GM12878 (cell line): Measurements from ENCODE around the gene TRIM63. TPM values are rescaled to one million over a fixed set of nuclear protein-coding genes. Genes with fewer than 3 reads are reported as not detected.

ENCODE experiments used
- ATAC-seq: fragments of 200-7000 bp; cut with Tn5 transposase; 3 replicates; pipeline ENCODE4 v1.9.1; 2020; ENCODE audit warnings: mild to moderate bottlenecking, moderate library complexity
- BruUV-seq: library from RNA; stranded (reverse); fragments of 400-500 nt; replicated peaks from 2 replicates; lab custom pipeline; 2021; lab: Mats Ljungman, UMichigan
- CTCF ChIA-PET: fragments of 300-600 bp; sonication (Branson Sonifier 250); formaldehyde crosslinking; extraction: SDS; loops from one replicate; lab custom pipeline; 2021; ENCODE audit warnings: inconsistent platforms; lab: Yijun Ruan, JAX
- POLR2A ChIA-PET: fragments of 350-600 bp; formaldehyde crosslinking; extraction: SDS; loops from one replicate; lab custom pipeline; 2021; ENCODE audit warnings: inconsistent platforms; lab: Charles Lee
- RAD21 ChIA-PET: fragments of 300-600 bp; sonication (Branson Sonifier 250); formaldehyde crosslinking; loops from one replicate; lab custom pipeline; 2023; ENCODE audit warnings: antibody characterized with exemption; ENCODE audit not compliant: unreplicated experiment; lab: Charles Lee
- SMC1A ChIA-PET: fragments of 300-600 bp; sonication (Branson Sonifier 250); formaldehyde crosslinking; loops from one replicate; lab custom pipeline; 2023; ENCODE audit not compliant: unreplicated experiment, uncharacterized antibody; lab: Charles Lee
- DNase-seq: peaks from one replicate; pipeline ENCODE4 v3.0.0-alpha.2; 2011; ENCODE audit warnings: low read depth, low spot score
- FAIRE-seq: peaks from 3 replicates; lab custom pipeline; 2011; peaks lifted over from hg19 to GRCh38; lab: Jason Lieb, UNC
- H2AFZ ChIP-seq: 2 replicates; pipeline ENCODE4 v1.6.0; 2011; ENCODE audit warnings: low read depth, low read length, control low read depth; ENCODE audit not compliant: control insufficient read depth
- H3K27ac ChIP-seq: 2 replicates; pipeline ENCODE4 v1.5.1; 2011; ENCODE audit warnings: control low read depth; ENCODE audit not compliant: control insufficient read depth, insufficient read depth
- H3K27me3 ChIP-seq, 2 experiments: replicated peaks in 1 of 2; 2 replicates each; pipeline versions ENCODE4 v1.6.0 to v1.6.1; 2011; ENCODE audit warnings: low read length in 1 of 2; ENCODE audit not compliant: control insufficient read depth in 2 of 2, insufficient read depth in 2 of 2
- H3K36me3 ChIP-seq, 2 experiments: 2 replicates each; pipeline ENCODE4 v1.5.1; 2011; ENCODE audit warnings: low read length in 1 of 2; ENCODE audit not compliant: control insufficient read depth in 2 of 2, insufficient read depth in 2 of 2
- H3K4me1 ChIP-seq: 2 replicates; pipeline ENCODE4 v1.6.1; 2011; ENCODE audit warnings: mild to moderate bottlenecking, low read length, moderate library complexity, mixed read lengths; ENCODE audit not compliant: control insufficient read depth, insufficient read depth
- H3K4me2 ChIP-seq: 2 replicates; pipeline ENCODE4 v1.6.0; 2011; ENCODE audit warnings: control low read depth; ENCODE audit not compliant: control insufficient read depth, insufficient read depth
- H3K4me3 ChIP-seq: fragments of 200-600 bp; sonication (generic); 2 replicates; pipeline ENCODE4 v1.5.1; 2016
- H3K79me2 ChIP-seq: 2 replicates; pipeline ENCODE4 v1.6.0; 2011; ENCODE audit warnings: low read length; ENCODE audit not compliant: control insufficient read depth, insufficient read depth
- H3K9ac ChIP-seq: 2 replicates; pipeline ENCODE4 v1.8.0; 2011; ENCODE audit warnings: low read length, control low read depth, mixed read lengths; ENCODE audit not compliant: control insufficient read depth, insufficient read depth
- H3K9me3 ChIP-seq: replicated peaks from 3 replicates; pipeline ENCODE4 v1.5.1; 2011; ENCODE audit warnings: mild to moderate bottlenecking, low read length; ENCODE audit not compliant: control insufficient read depth, insufficient read depth
- H4K20me1 ChIP-seq: 2 replicates; pipeline ENCODE4 v1.6.0; 2011; ENCODE audit not compliant: control insufficient read depth, insufficient read depth
- ASH2L ChIP-seq: fragments of 300-600, 200-600 bp; sonication (generic); IDR thresholded peaks from 2 replicates; pipeline ENCODE4 v1.6.1; 2017; ENCODE audit warnings: low read depth, mild to moderate bottlenecking, borderline replicate concordance
- E4F1 ChIP-seq: fragments of 450-650 bp; IDR thresholded peaks from 2 replicates; pipeline ENCODE4 v1.6.1; 2018; ENCODE audit warnings: borderline replicate concordance, mild to moderate bottlenecking; ENCODE audit not compliant: partially characterized antibody
- ESRRA ChIP-seq: IDR thresholded peaks from 2 replicates; pipeline ENCODE4 v1.6.1; 2012; ENCODE audit warnings: mild to moderate bottlenecking, low read length, improper control_type of control experiment
- HDAC6 ChIP-seq: fragments of 200-600 bp; sonication (generic); IDR thresholded peaks from one replicate; pipeline ENCODE4 v1.8.0; 2017; ENCODE audit warnings: antibody characterized with exemption; ENCODE audit not compliant: unreplicated experiment
- NFIC ChIP-seq: IDR thresholded peaks from 2 replicates; pipeline ENCODE4 v1.6.1; 2012; ENCODE audit warnings: low read depth, mild to moderate bottlenecking, inconsistent platforms, low read length, moderate library complexity
- NRF1 ChIP-seq: conservative IDR thresholded peaks from 2 replicates; pipeline ENCODE4 v1.6.1; 2011; ENCODE audit warnings: mild to moderate bottlenecking, low read depth, low read length, improper control_type of control experiment
- RELA ChIP-seq: fragments of 450-650 bp; IDR thresholded peaks from 2 replicates; pipeline ENCODE4 v1.8.0; 2014; ENCODE audit warnings: borderline replicate concordance; ENCODE audit not compliant: partially characterized antibody
- RUNX3 ChIP-seq: IDR thresholded peaks from 2 replicates; pipeline ENCODE4 v1.6.1; 2012; ENCODE audit warnings: low read length, inconsistent platforms
- SIN3A ChIP-seq: IDR thresholded peaks from 2 replicates; pipeline ENCODE4 v1.6.1; 2012; ENCODE audit warnings: low read depth, low read length, improper control_type of control experiment
- SMAD5 ChIP-seq: IDR thresholded peaks from 2 replicates; pipeline ENCODE4 v1.6.1; 2016; ENCODE audit warnings: antibody characterized with exemption, low read depth
- SRF ChIP-seq, 2 experiments: IDR thresholded peaks; 2 replicates each; pipeline ENCODE4 v1.6.1; 2011; ENCODE audit warnings: low read depth in 2 of 2, low read length in 2 of 2, mild to moderate bottlenecking in 1 of 2, moderate library complexity in 1 of 2
- TARDBP ChIP-seq: IDR thresholded peaks from 2 replicates; pipeline ENCODE4 v1.6.1; 2016; ENCODE audit warnings: borderline replicate concordance
- USF1 ChIP-seq: IDR thresholded peaks from 2 replicates; pipeline ENCODE4 v1.6.1; 2011; ENCODE audit warnings: borderline replicate concordance, low read depth, mild to moderate bottlenecking, moderate library complexity, mixed read lengths, low read length; ENCODE audit not compliant: insufficient read depth; ENCODE audit errors: extremely low read length
- WGBS: methylation state at CpG from one replicate; pipeline ENCODE4 v1.1.6; 2016; ENCODE audit warnings: low lambda C conversion rate; ENCODE audit not compliant: insufficient replicate concordance, insufficient coverage; ENCODE audit errors: missing lambda C conversion rate; 5-methylcytosine and 5-hydroxymethylcytosine counted together
- in situ Hi-C: fragments of 300-500 bp; cut with MboI; formaldehyde crosslinking; loops from 9 replicates; pipeline ENCODE4 v1.14.3; 2018; ENCODE audit warnings: mixed read lengths
- intact Hi-C: fragments of 100-400 bp; cut with micrococcal nuclease; formaldehyde crosslinking; loops from one replicate; pipeline ENCODE4 v1.14.2; 2022; ENCODE audit not compliant: unreplicated experiment
- polyA plus RNA-seq, 11 experiments: library from polyadenylated mRNA; depleted of rRNA in 4 of 11; unstranded in 6 of 11; stranded (reverse) in 5 of 11; fragments of >200 nt; fragmentation: Nextera tagmentation in 4 of 11; fragmentation: Illumina TruSeq in 1 of 11; extraction: Ambion mirVana in 4 of 11; extraction: Trizol in 1 of 11; gene quantifications; 1 replicate in 1 of 11; 2 replicates in 10 of 11; pipeline versions ENCODE4 v1.2.1 to v1.2.3, GENCODE V29; 2011 to 2016; ENCODE audit warnings: inconsistent platforms in 2 of 11, missing spikeins in 2 of 11, low read depth in 1 of 11
- total RNA-seq, 4 experiments: library from RNA; depleted of rRNA in 3 of 4; stranded (reverse); fragments of >200 nt in 3 of 4; fragmentation: Illumina TruSeq in 1 of 4; extraction: Trizol in 1 of 4; gene quantifications; 2 replicates each; pipeline versions ENCODE4 v1.2.1 to v1.2.3, GENCODE V29; 2013 to 2021

TRIM63 gene
- total and polyA plus RNA-seq, 10 of the 15 experiments (the other 5 are each of a cell fraction or from before 2014, with no cell fraction given), result not detected

GRCh38 chr1:26064553-26064952 lies 2.9 kb downstream of the TRIM63 start:
- H3K4me2 ChIP-seq, result no peak overlapping the region
- 33% methylated on average over 3 of the region's 3 CpGs for WGBS
- intact Hi-C loops (no loop called here), in situ Hi-C loops (no loop called here)
- DNase-seq (no peak), ATAC-seq (no peak), FAIRE-seq (no peak)
- H3K9ac ChIP-seq, result no peak overlapping the region
- no peaks in the 10 kb centered on the region for H4K20me1 ChIP-seq
- peaks cover 0 to 9% of the 10 kb centered on the region in 2 experiments; a peak in 3 of 4 replicates for H3K27me3 ChIP-seq
- ChIA-PET POLR2A (no interaction called here), SMC1A (no interaction called here), RAD21 (no interaction called here), CTCF (interaction anchor here (0.5 kb wide), 1 partner anchor 82 kb away, joined by 3 read pairs; no protein-coding TSS in a partner anchor)
- no peak overlapping the region for H3K4me3 ChIP-seq
- TF ChIP-seq NRF1, result no peak
- no peak for TF ChIP-seq RELA
- TF ChIP-seq NFIC, result no peak
- H2AFZ ChIP-seq, result no peak overlapping the region
- H3K36me3 ChIP-seq, result no peaks in the 10 kb centered on the region
- no TSS peak for BruUV-seq
- no peaks in the 10 kb centered on the region for H3K4me1 ChIP-seq
- no peaks in the 10 kb centered on the region for H3K79me2 ChIP-seq
- H3K9me3 ChIP-seq, result no peaks in the 10 kb centered on the region
- H3K27ac ChIP-seq, result no peak overlapping the region

GRCh38 chr1:26060832-26061574 lies 6.4 kb downstream of the TRIM63 start:
- 21% methylated on average over 12 of the region's 12 CpGs for WGBS
- H3K36me3 ChIP-seq, result no peaks in the 10 kb centered on the region
- H2AFZ ChIP-seq, result no peak overlapping the region
- no peaks in the 10 kb centered on the region for H4K20me1 ChIP-seq
- CTCF ChIA-PET, result no interaction called here
- intact Hi-C loops (no loop called here), in situ Hi-C loops (no loop called here)
- SMC1A ChIA-PET, result no interaction called here
- H3K27me3 ChIP-seq, result peaks cover 0 to 2% of the 10 kb centered on the region in 2 experiments; a peak in 3 of 4 replicates
- FAIRE-seq (no peak), DNase-seq (no peak), ATAC-seq (no peak)
- RAD21 ChIA-PET, result no interaction called here
- H3K4me3 ChIP-seq, result no peak overlapping the region
- H3K4me2 ChIP-seq, result no peak overlapping the region
- H3K79me2 ChIP-seq, result no peaks in the 10 kb centered on the region
- no peaks in the 10 kb centered on the region for H3K4me1 ChIP-seq
- H3K9me3 ChIP-seq, result no peaks in the 10 kb centered on the region
- H3K27ac ChIP-seq, result no peak overlapping the region
- H3K9ac ChIP-seq, result no peak overlapping the region
- BruUV-seq, result no TSS peak
- POLR2A ChIA-PET, result no interaction called here
- TF ChIP-seq USF1, result no peak
- TF ChIP-seq SRF (IDR thresholded peaks at IDR 0.05; ENCODE audit: low read depth in 2 of 2, low read length in 2 of 2), result no peak
- TF ChIP-seq RUNX3, result no peak
- no peak for TF ChIP-seq SMAD5
- no peak for TF ChIP-seq E4F1
- no peak for TF ChIP-seq ESRRA
- TF ChIP-seq ASH2L, result no peak
- no peak for TF ChIP-seq NRF1
- no peak for TF ChIP-seq HDAC6
- TF ChIP-seq SIN3A, result no peak
- no peak for TF ChIP-seq TARDBP
